Fibroblast of skin of scalp (primary cell): ENCODE measurements around the gene TRPV2.

Experiments used
- DNase-seq: peaks from one replicate; pipeline ENCODE4 v3.0.0-alpha.2; 2013

The TRPV2 gene

GRCh38 chr17:16477255-16477654 is 61.9 kb downstream of the TRPV2 start:
- peak; percentile 88 for DNase-seq

DNA sequence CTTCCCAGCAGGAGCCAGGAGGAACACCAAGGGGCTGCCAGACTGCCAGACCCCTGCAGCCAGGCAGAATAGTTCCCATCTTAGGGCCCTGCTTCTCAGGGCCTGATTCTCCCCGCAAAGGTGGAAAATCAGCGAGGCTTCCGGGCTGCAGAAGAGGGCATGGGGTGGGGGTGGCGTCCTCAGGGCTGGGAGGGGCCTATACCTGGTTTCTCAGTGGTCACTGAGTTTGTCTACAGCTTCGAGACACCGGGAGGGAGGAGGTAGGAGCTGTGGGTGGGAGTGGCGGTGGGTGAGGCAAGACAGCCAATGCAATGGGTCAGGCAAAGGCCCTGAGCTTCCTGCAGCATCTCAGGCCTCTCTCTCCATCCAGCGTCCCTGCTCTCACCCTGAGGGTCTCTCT is 62.3 kb downstream of the TRPV2 start:
- DNase-seq: no peak

DNA sequence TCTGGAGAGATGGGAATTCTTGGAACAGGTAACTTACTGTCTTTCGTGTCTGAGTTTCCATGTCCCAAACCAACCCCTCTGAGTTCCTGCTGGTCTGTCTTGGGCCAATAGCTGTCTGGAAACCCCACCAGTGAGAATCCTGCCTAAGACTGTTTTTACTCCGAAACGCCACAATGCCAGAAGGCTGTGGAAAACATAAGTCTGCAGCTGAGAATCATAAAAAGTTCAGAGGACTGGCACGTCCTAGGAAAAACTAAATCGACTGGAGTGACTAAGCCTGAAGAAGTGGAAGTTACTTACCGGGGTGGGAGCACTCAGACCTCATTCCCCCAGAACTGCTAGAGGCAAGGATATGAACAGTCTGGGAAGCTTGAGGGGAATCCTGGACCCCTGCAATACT is 63.3 kb downstream of the TRPV2 start:
- DNase-seq: no peak

DNA sequence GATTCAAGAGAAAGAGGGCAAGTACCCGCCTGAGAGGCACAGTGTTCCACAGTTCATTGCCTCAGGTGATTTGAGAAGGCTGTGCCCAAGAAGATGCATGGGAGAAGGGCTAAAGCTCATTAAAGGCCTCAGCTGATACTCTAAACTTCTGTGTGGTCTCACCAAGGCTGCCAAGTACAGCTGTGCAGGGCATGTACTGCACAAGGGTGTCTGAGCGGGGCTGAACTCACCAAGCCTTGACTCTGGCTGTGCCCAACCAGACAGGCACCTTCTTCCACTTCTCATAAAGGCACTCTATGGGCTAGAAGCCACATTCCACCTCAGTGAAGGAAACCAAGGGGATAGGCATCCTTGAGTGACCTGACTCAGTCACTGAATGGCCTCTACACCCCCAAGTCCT is 63.9 kb downstream of the TRPV2 start:
- no peak for DNase-seq

GRCh38 chr17:16480995-16481394 is 65.6 kb downstream of the TRPV2 start:
- DNase-seq: no peak

DNA sequence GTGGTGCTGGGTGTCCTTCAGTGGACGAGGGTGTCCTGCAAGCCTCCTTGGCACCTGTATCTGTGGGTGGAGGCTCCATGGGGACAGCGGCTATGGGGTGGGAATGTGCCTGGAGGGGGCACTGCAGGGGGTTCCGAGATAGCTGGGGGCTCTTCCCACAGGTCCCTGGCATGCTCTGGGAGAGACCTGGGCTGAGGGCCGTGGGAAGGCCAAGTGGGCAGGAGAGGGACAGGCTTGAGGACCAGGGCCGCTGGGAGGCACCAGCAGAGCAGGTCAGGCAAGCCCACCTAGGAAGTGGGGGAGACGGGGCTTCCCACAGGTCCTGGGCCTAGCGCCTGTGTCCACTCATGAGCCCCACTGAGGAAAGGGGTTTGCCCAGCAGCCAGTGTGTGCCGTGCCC is 66.9 kb downstream of the TRPV2 start:
- DNase-seq: no peak

DNA sequence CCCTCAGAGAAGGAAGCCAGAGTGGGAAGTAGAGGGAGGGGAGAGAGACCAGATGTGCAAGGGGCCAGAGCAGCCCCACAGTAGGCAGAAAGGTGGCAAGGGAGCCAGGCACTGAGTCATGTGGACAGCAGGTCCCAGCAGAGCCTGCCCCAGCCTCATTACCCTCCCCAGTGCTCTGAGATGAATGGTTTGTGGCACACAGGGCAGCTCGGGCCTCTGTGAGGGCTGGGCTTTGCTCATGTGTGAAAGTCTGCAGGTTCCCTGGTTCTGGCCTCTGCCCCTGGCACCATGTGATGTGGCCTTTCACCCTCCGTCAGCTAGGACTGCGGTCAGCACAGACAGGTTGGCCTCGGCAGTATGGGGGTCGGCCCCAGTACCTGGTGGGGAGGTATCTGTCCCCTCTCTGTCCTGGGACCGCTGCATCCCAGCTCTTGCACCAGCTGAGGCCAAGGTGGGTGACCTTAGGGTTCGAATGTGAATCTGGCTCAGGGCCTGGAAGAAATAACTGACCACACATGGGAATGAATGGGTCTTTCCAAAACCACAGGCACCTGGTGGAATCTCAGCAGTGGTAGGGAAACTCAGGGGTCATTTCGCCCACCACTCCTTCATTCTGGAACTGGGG is 67.8 kb downstream of the TRPV2 start:
- DNase-seq: no peak

DNA sequence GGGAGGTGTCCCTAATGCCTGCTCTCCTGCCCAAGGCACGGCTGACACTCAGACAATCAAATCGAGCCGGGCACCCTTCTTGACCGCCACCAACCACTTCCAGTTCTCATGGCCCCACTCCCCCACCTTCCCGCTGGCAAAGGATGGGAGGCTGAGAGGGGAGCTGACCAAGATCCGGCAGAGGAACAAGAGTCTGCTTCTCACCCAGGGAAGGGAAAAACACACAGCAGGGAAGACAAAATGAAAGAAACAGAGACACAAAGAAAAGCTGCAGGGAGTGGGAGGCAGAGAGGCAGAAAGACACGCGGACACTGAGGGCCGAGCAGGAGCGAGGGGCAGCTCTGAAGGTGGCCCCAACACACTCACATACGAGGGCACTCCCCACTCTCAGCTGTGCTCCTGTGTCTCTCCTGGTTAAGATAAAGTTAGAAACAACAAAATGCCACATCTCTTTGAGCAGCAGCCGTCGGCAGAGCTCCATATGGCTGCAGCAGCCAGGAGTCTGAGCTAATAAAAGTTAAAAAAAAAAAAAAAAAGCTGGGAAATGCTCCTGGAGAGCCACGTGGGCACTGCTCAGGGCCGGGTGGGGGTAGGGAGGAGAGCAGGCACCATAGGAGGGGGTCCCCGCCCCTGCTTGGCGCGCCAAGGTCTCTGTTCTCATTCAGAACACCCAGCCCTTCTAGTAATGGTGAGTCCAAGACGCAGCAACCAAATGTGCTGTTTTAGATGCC is 69.2 kb downstream of the TRPV2 start:
- DNase-seq: no peak
